T-helper 2 cell treated with Interferon-gamma antibody and Interleukin-4, amounts not matched to agents 5 μg/mL and 100 μg/mL, for 36 hours (primary cell): ENCODE data around the gene CAPN9.
"Not testable (repeated sequence)": the region's sequence is repeated elsewhere in the genome, so short reads cannot be mapped to it uniquely, and the experiment has no call there.

ENCODE experiments used
- DNase-seq: peaks from one replicate; pipeline ENCODE4 v3.0.0; 2021; ENCODE audit warnings: low spot score
- H3K27ac Mint-ChIP-seq: one replicate; pipeline ENCODE4 v1.8.0; 2021; ENCODE audit warnings: mild to moderate bottlenecking, mixed read lengths
- H3K27me3 Mint-ChIP-seq: one replicate; pipeline ENCODE4 v1.8.0; 2021; ENCODE audit warnings: low read depth, mixed read lengths
- H3K36me3 Mint-ChIP-seq: one replicate; pipeline ENCODE4 v1.8.0; 2021; ENCODE audit warnings: low read depth, mixed read lengths
- H3K4me1 Mint-ChIP-seq: one replicate; pipeline ENCODE4 v1.8.0; 2021; ENCODE audit warnings: low read depth, mixed read lengths
- H3K4me3 Mint-ChIP-seq: one replicate; pipeline ENCODE4 v1.8.0; 2022; ENCODE audit warnings: mild to moderate bottlenecking, moderate library complexity, mixed read lengths
- H3K9me3 Mint-ChIP-seq: one replicate; pipeline ENCODE4 v1.8.0; 2021; ENCODE audit warnings: mixed read lengths

CAPN9 gene

GRCh38 chr1:230747127-230747730 is at the start of gene CAPN9:
Gene CAPN9, plus strand, starts transcription at chr1:230747388. Its CDS starts 109 bp downstream, at chr1:230747497.
- Mint-ChIP-seq H3K27ac (no peak within 1 kb of the TSS), H3K4me3 (no peak within 1 kb of the TSS), H3K4me1 (no peaks in the 10 kb centered on the region), H3K36me3 (no peaks in the 10 kb centered on the region), H3K27me3 (peaks cover 3% of the 10 kb centered on the region), H3K9me3 (no peaks in the 10 kb centered on the region)
- DNase-seq: no peak

DNA sequence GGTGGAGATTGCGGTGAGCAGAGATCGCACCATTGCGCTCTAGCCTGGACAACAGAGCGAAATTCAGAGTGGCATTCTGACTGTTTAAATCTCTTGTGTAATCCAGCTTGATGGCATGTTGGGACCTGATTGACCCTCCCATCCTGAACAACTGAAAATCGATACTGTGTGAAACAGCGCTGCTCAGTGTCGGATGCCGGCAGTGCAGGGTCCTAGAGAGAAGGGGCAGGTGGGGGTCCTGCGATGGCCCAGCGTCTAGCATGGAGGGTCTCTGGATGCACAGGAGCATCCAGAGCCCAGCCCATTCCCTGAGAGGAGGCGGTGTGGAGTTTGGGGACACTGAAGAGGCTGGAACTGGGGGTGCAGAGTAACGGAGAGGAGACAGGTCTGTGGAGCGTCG is 49.1 kb upstream of the CAPN9 start:
- Mint-ChIP-seq H3K9me3 (no peaks in the 10 kb centered on the region), H3K27me3 (peaks cover 4% of the 10 kb centered on the region), H3K4me3 (no peak overlapping the region), H3K36me3 (peaks cover 6% of the 10 kb centered on the region), H3K4me1 (no peaks in the 10 kb centered on the region), H3K27ac (no peak overlapping the region)
- no peak for DNase-seq

DNA sequence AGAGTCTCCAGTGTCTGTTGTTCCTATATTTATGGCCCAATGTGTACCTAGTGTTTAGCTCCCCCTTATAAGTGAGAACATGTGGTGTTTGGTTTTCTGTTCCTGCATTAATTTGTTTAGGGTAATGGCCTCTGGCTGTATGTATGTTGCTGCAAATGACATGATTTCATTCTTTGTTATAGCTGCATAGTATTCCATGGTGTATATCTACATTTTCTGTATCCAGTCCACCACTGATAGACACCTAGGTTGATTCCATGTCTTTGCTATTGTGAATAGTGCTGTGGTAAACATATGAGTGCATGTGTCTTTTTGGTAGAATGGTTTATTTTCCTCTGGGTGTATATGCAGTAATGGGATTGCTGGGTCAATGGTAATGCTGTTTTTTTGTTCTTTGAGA is 48.2 kb upstream of the CAPN9 start:
- H3K9me3 Mint-ChIP-seq, H3K36me3 Mint-ChIP-seq, H3K4me3 Mint-ChIP-seq, H3K4me1 Mint-ChIP-seq, H3K27me3 Mint-ChIP-seq, DNase-seq, H3K27ac Mint-ChIP-seq: not testable (repeated sequence)

- no peak for DNase-seq
- H3K9me3 Mint-ChIP-seq: no peaks in the 10 kb centered on the region
- H3K4me3 Mint-ChIP-seq: no peak overlapping the region
- H3K27ac Mint-ChIP-seq: no peak overlapping the region
- peaks cover 4% of the 10 kb centered on the region for H3K27me3 Mint-ChIP-seq
- H3K36me3 Mint-ChIP-seq: peaks cover 2% of the 10 kb centered on the region
- H3K4me1 Mint-ChIP-seq: no peaks in the 10 kb centered on the region
Observed at GRCh38 chr1:230699716-230700115, 47.5 kb upstream of the CAPN9 start.

GRCh38 chr1:230700132-230700531 is 47.1 kb upstream of the CAPN9 start:
- H3K27me3 Mint-ChIP-seq: peaks cover 4% of the 10 kb centered on the region
- DNase-seq: no peak
- H3K4me1 Mint-ChIP-seq: no peaks in the 10 kb centered on the region
- no peak overlapping the region for H3K4me3 Mint-ChIP-seq
- peaks cover 2% of the 10 kb centered on the region for H3K36me3 Mint-ChIP-seq
- H3K9me3 Mint-ChIP-seq: no peaks in the 10 kb centered on the region
- no peak overlapping the region for H3K27ac Mint-ChIP-seq

- no peaks in the 10 kb centered on the region for H3K4me1 Mint-ChIP-seq
- H3K4me3 Mint-ChIP-seq: no peak overlapping the region
- H3K36me3 Mint-ChIP-seq: no peaks in the 10 kb centered on the region
- H3K27ac Mint-ChIP-seq: no peak overlapping the region
- DNase-seq: no peak
- H3K27me3 Mint-ChIP-seq: peaks cover 4% of the 10 kb centered on the region
- H3K9me3 Mint-ChIP-seq: no peaks in the 10 kb centered on the region
Observed at GRCh38 chr1:230701434-230701833, 45.8 kb upstream of the CAPN9 start.

GRCh38 chr1:230701895-230702768 is 45.1 kb upstream of the CAPN9 start:
- no peak for DNase-seq
- Mint-ChIP-seq H3K4me3 (no peak overlapping the region), H3K4me1 (no peaks in the 10 kb centered on the region), H3K9me3 (no peaks in the 10 kb centered on the region), H3K27me3 (peaks cover 4% of the 10 kb centered on the region), H3K27ac (no peak overlapping the region), H3K36me3 (no peaks in the 10 kb centered on the region)

DNA sequence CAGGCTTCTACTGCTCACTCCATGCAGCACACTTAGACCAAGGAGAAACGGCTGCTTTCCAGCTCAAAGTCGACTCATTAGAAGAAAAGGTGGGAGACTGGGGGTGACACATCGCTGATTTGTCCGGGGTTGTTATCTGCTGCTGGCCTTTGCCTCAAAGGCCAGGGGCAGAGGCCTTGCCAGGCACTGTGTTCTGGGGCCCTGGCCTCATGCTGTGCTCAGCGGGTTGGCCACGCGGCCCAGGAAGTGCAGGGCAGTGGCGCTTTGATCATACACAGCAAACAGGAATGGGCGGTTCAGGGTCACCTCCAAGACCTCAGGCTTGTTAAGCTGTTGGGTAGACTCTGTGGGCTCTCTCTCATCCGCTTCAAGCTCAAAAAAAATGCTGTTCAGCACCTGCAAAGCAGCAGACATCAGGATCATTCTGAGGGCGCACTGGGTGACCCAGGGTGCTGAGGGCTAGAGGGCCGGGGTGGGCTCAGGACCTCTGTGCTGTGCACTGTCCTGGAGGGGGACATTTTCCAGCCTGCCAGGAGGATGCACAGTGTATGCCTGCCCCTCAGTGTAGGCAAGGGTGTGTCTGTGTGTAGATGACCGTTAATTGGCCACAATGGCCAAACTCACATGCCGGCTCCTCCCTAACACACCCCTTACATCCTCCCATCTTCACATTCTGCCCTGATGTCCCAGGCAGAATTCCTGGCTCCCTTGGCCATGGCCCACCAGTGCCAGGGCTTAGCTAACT is 44.1 kb upstream of the CAPN9 start:
- Mint-ChIP-seq H3K36me3 (no peaks in the 10 kb centered on the region), H3K27ac (no peak overlapping the region)

GRCh38 chr1:230703679-230704385 is 43.4 kb upstream of the CAPN9 start:
- H3K4me3 Mint-ChIP-seq: no peak overlapping the region
- no peaks in the 10 kb centered on the region for H3K4me1 Mint-ChIP-seq
- DNase-seq: no peak
- peaks cover 4% of the 10 kb centered on the region for H3K27me3 Mint-ChIP-seq
- H3K27ac Mint-ChIP-seq: no peak overlapping the region
- no peaks in the 10 kb centered on the region for H3K36me3 Mint-ChIP-seq
- H3K9me3 Mint-ChIP-seq: no peaks in the 10 kb centered on the region

More for the DNA sequence above, 44.1 kb upstream of the CAPN9 start:
- Mint-ChIP-seq H3K27me3 (peaks cover 4% of the 10 kb centered on the region), H3K4me3 (no peak overlapping the region), H3K4me1 (no peaks in the 10 kb centered on the region), H3K9me3 (no peaks in the 10 kb centered on the region)
- no peak for DNase-seq

- DNase-seq: no peak
- no peaks in the 10 kb centered on the region for H3K27me3 Mint-ChIP-seq
- H3K4me3 Mint-ChIP-seq: no peak overlapping the region
- no peaks in the 10 kb centered on the region for H3K9me3 Mint-ChIP-seq
- H3K27ac Mint-ChIP-seq: no peak overlapping the region
- no peaks in the 10 kb centered on the region for H3K4me1 Mint-ChIP-seq
- no peaks in the 10 kb centered on the region for H3K36me3 Mint-ChIP-seq
Observed at GRCh38 chr1:230704830-230705229, 42.4 kb upstream of the CAPN9 start.

DNA sequence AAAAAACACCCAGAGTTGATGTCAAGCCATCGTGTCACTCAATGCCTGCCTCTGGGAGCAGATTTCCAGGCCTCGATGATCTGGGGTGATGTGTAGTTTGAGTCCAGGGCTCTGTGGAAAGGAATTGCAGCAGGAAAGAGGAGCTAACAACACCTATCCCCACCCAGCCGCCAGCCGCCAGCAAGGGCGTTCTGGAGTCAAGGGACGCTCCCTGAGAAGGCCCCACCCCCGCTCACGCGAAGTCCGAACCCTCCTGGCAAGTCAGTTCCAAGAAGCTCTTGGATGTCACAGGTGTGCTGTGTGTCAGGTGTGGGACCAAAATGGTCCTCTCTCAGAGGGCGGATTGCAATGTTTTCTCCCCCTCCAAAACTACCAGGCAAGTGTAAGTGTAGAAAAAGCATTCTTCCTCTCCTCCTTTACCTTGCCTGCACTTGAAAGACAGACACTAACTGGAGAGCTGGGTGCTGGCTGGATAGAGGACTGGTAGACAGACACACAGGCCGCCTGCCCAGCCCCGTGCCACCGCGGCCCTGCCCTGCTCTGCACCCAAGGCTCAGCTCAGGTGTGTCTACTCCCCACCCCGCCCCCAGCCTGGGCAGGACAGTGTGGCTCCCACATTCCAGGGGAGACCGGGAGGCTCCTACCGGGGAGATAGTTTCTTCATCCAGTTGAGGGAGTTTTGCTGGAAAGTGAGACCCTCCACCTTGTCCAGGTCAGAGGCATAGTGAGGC is 41.7 kb upstream of the CAPN9 start:
- no peaks in the 10 kb centered on the region for H3K36me3 Mint-ChIP-seq
- DNase-seq: no peak
- no peak overlapping the region for H3K4me3 Mint-ChIP-seq
- H3K4me1 Mint-ChIP-seq: no peaks in the 10 kb centered on the region
- H3K27me3 Mint-ChIP-seq: no peaks in the 10 kb centered on the region
- H3K9me3 Mint-ChIP-seq: no peaks in the 10 kb centered on the region
- H3K27ac Mint-ChIP-seq: no peak overlapping the region

GRCh38 chr1:230706020-230706699 is 41.0 kb upstream of the CAPN9 start:
- Mint-ChIP-seq H3K36me3 (no peaks in the 10 kb centered on the region), H3K27ac (no peak overlapping the region)

More at GRCh38 chr1:230706020-230706699, 41.0 kb upstream of the CAPN9 start:
- no peaks in the 10 kb centered on the region for H3K4me1 Mint-ChIP-seq
- no peaks in the 10 kb centered on the region for H3K27me3 Mint-ChIP-seq
- DNase-seq: no peak
- no peaks in the 10 kb centered on the region for H3K9me3 Mint-ChIP-seq
- H3K4me3 Mint-ChIP-seq: no peak overlapping the region
